HFFc6 (cell line): ENCODE measurements around the gene RAD9A. TPM values are rescaled to one million over a fixed set of nuclear protein-coding genes. Genes with fewer than 3 reads are reported as not detected.

Experiments
- DNase-seq: peaks from one replicate; pipeline ENCODE4 v3.0.0-alpha.2; 2018
- H3K27ac Mint-ChIP-seq: 2 replicates; pipeline ENCODE4 v1.8.0; 2020; ENCODE audit warnings: mild to moderate bottlenecking, mixed read lengths
- H3K27me3 Mint-ChIP-seq: 2 replicates; pipeline ENCODE4 v1.8.0; 2021; ENCODE audit warnings: mild to moderate bottlenecking, moderate library complexity, mixed read lengths; ENCODE audit not compliant: insufficient read depth
- H3K36me3 Mint-ChIP-seq: 2 replicates; pipeline ENCODE4 v1.8.0; 2021; ENCODE audit warnings: low read depth, mixed read lengths
- H3K4me1 Mint-ChIP-seq: 2 replicates; pipeline ENCODE4 v1.8.0; 2020; ENCODE audit warnings: low read depth, mixed read lengths
- H3K4me3 Mint-ChIP-seq: 2 replicates; pipeline ENCODE4 v1.8.0; 2020; ENCODE audit warnings: mild to moderate bottlenecking, moderate library complexity, mixed read lengths
- H3K9me3 Mint-ChIP-seq: 2 replicates; pipeline ENCODE4 v1.8.0; 2020; ENCODE audit warnings: mild to moderate bottlenecking, mixed read lengths
- total RNA-seq, 6 experiments: library from RNA; stranded (reverse); fragmentation: NEBNext Ultra II Directional; extraction: Animal tissue kit (Norgen Biotek cat#: 25700); gene quantifications; 2 replicates in 1 of 6; 3 replicates in 5 of 6; pipeline ENCODE4 v1.2.3, GENCODE V29; 2021
- TF ChIP-seq, protein P1 (sequence below): fragments of 200-600 bp; sonication (generic); IDR thresholded peaks from 2 replicates; pipeline ENCODE4 v1.5.0; 2021; ENCODE audit warnings: antibody characterized with exemption, mild to moderate bottlenecking

Gene RAD9A
- total RNA-seq, 6 experiments from 2014 or later = 7.6 to 10.3 (median 8.8) TPM

DNA sequence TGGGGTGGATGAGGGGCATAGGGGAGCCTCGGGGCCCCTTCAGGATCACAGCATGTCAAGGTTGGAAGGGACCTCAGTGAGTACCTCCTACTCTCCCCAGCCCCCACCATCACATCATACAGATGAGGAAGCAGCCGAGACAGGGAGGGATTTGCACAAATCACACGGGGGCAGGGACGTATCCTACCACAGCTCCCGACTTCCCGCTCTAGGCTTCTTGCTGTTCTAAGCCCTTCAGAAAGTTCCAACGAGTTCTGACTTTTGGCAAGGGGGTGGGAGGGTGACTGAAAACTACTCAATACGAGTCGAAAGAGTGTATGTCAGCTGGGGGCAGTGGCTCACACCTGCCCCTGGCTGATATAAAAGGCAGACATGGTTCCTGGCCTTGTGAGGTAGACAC is 4.7 kb upstream of the RAD9A start:
- H3K27ac Mint-ChIP-seq = no peak overlapping the region
- H3K36me3 Mint-ChIP-seq = no peaks in the 10 kb centered on the region
- TF ChIP-seq, protein P1, sequence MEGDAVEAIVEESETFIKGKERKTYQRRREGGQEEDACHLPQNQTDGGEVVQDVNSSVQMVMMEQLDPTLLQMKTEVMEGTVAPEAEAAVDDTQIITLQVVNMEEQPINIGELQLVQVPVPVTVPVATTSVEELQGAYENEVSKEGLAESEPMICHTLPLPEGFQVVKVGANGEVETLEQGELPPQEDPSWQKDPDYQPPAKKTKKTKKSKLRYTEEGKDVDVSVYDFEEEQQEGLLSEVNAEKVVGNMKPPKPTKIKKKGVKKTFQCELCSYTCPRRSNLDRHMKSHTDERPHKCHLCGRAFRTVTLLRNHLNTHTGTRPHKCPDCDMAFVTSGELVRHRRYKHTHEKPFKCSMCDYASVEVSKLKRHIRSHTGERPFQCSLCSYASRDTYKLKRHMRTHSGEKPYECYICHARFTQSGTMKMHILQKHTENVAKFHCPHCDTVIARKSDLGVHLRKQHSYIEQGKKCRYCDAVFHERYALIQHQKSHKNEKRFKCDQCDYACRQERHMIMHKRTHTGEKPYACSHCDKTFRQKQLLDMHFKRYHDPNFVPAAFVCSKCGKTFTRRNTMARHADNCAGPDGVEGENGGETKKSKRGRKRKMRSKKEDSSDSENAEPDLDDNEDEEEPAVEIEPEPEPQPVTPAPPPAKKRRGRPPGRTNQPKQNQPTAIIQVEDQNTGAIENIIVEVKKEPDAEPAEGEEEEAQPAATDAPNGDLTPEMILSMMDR = no peak
- H3K4me3 Mint-ChIP-seq = no peak overlapping the region
- no peak for DNase-seq
- H3K4me1 Mint-ChIP-seq = peaks cover 36% of the 10 kb centered on the region
- peaks cover 4% of the 10 kb centered on the region for H3K27me3 Mint-ChIP-seq
- H3K9me3 Mint-ChIP-seq = no peaks in the 10 kb centered on the region

DNA sequence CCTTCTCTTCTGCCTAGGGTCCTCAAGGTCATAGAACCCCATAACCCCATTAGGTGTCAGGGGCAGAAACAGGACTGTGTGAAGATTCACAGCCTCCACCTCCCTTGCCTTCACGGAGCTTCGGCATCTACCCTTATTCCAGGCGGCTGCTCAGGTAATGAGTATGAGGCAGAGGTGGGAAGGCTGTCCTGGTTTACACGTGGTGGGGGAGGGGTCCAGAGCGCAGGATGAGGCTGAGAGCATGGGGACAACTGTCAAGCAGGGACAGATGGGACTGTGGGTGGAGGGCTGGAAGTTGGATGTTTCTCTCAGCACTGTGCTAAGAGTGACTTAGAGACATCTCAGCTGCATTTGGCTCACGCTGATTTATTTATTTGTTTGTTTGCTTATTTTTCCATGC is 4.3 kb upstream of the RAD9A start:
- DNase-seq = no peak
- H3K4me1 Mint-ChIP-seq = peaks cover 34% of the 10 kb centered on the region
- H3K36me3 Mint-ChIP-seq = no peaks in the 10 kb centered on the region
- TF ChIP-seq, protein P1 = no peak
- no peaks in the 10 kb centered on the region for H3K9me3 Mint-ChIP-seq
- no peak overlapping the region for H3K4me3 Mint-ChIP-seq
- no peak overlapping the region for H3K27ac Mint-ChIP-seq
- H3K27me3 Mint-ChIP-seq = peaks cover 4% of the 10 kb centered on the region

DNA sequence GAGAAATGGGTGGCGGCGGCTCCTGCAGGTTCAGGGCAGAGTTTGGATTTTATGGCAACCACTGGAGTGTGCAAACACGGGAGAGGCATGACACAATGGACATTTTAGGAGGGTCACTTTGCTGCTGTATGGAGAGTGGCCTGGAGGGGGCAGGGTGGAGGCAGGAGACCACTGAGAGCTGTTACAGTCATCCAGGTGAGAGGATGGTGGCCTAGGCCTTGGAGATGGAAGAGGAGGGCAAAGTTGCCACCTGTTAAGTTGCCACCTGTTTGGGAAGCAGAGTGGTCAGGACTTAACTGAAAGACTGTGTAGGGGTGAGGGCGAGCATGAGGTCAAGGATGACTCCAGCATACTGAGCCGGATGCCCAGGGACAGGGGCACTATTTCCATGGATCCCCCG is 2.3 kb upstream of the RAD9A start:
- H3K36me3 Mint-ChIP-seq = no peaks in the 10 kb centered on the region
- H3K4me1 Mint-ChIP-seq = peaks cover 34% of the 10 kb centered on the region
- DNase-seq = no peak
- H3K27me3 Mint-ChIP-seq = peaks cover 4% of the 10 kb centered on the region
- H3K4me3 Mint-ChIP-seq = peak overlapping the region; percentile 38
- H3K9me3 Mint-ChIP-seq = no peaks in the 10 kb centered on the region
- TF ChIP-seq, protein P1 = peak; percentile 70
- no peak overlapping the region for H3K27ac Mint-ChIP-seq

DNA sequence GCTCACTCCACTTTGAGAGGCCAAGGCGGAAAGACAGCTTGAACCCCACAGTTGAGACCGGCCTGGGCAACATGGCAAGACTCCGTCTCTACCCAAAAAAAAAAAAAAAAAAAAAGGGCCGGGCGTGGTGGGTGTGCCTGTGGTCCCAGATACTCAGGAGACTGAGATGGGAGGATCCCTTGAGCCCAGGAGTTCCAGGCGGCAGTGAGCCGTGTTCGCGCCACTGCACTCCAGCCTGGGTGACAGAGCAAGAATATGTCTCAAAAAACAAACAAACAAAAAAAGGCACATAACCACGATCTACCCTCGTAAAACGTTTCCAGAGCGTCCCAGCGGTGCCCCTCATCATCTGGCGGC is 861 bp upstream of the RAD9A start:
- peak overlapping the region; percentile 83 for H3K27ac Mint-ChIP-seq
- H3K4me3 Mint-ChIP-seq = peak overlapping the region; percentile 90
- peaks cover 1% of the 10 kb centered on the region for H3K27me3 Mint-ChIP-seq
- no peak for DNase-seq
- H3K4me1 Mint-ChIP-seq = peaks cover 24% of the 10 kb centered on the region
- TF ChIP-seq, protein P1 = no peak
- H3K9me3 Mint-ChIP-seq = no peaks in the 10 kb centered on the region
- H3K36me3 Mint-ChIP-seq = no peaks in the 10 kb centered on the region

DNA sequence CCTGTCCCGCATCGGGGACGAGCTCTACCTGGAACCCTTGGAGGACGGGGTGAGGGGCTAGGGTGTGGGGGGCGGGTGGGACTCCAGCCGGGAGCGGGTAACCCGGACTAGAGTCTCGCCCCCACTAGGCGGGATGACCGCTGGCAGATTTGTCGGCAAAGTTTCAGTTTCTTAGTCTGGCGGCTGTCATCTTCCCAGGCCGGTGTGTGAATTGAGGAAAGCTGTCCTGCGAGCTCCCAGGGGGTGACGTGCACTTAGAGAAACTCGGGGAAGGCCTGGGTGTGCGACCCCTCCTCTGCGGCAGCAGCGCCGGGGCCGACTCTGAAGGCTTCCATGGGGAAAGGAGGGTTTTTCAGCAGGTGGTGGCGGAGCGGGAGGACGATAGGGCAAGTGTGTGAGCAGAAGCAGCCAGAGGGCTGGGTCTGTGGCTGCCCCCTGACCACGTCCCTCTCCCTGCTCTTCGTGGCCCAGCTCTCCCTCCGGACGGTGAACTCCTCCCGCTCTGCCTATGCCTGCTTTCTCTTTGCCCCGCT is 463 bp downstream of the RAD9A start:
- Mint-ChIP-seq H3K9me3 (no peaks in the 10 kb centered on the region), H3K4me1 (peaks cover 24% of the 10 kb centered on the region), H3K4me3 (peak overlapping the region; percentile 90), H3K27me3 (peaks cover 1% of the 10 kb centered on the region), H3K27ac (peak overlapping the region; percentile 83), H3K36me3 (no peaks in the 10 kb centered on the region; the same call in 1 of the 2 replicates)
- TF ChIP-seq, protein P1 = no peak
- DNase-seq = no peak

DNA sequence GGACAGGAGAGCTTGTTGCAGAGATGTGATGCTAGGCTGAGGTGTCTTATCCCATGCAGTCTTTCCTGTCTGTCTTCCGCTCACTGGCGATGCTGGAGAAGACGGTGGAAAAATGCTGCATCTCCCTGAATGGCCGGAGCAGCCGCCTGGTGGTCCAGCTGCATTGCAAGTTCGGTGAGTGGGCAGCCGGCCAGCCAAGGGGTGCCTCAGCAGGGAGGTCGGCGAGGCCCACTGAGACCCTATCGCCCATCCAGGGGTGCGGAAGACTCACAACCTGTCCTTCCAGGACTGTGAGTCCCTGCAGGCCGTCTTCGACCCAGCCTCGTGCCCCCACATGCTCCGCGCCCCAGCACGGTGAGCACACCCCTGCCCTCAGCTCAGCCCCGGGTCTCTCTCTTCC is 1.7 kb downstream of the RAD9A start:
- TF ChIP-seq, protein P1 = no peak
- no peaks in the 10 kb centered on the region; the same call in 1 of the 2 replicates for H3K36me3 Mint-ChIP-seq
- peaks cover 24% of the 10 kb centered on the region for H3K4me1 Mint-ChIP-seq
- no peak for DNase-seq
- H3K9me3 Mint-ChIP-seq = no peaks in the 10 kb centered on the region
- H3K4me3 Mint-ChIP-seq = no peak overlapping the region
- H3K27me3 Mint-ChIP-seq = peaks cover 1% of the 10 kb centered on the region
- H3K27ac Mint-ChIP-seq = no peak overlapping the region
